ENCODE data around the gene HINT3.

DNA sequence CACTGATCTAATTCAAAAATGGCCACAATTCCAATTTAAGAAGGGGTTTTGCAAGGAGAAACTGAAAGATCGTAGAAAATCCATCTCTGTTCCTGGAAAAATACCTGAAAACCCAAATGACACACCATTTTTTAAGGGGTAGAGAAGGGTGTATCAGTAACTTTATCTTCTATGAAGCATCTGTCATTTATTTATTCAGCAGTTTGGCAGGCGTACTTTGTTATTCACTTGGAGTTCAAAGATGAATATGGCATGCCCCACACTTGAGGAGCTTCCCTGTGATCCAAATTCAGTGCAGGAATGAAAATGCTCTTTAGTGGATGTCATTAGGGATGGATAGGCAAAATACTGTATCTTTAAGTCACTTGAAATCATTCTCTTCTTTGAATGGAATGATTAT, 7.2 kb downstream of the HINT3 start:
- TF ChIP-seq, protein P1, sequence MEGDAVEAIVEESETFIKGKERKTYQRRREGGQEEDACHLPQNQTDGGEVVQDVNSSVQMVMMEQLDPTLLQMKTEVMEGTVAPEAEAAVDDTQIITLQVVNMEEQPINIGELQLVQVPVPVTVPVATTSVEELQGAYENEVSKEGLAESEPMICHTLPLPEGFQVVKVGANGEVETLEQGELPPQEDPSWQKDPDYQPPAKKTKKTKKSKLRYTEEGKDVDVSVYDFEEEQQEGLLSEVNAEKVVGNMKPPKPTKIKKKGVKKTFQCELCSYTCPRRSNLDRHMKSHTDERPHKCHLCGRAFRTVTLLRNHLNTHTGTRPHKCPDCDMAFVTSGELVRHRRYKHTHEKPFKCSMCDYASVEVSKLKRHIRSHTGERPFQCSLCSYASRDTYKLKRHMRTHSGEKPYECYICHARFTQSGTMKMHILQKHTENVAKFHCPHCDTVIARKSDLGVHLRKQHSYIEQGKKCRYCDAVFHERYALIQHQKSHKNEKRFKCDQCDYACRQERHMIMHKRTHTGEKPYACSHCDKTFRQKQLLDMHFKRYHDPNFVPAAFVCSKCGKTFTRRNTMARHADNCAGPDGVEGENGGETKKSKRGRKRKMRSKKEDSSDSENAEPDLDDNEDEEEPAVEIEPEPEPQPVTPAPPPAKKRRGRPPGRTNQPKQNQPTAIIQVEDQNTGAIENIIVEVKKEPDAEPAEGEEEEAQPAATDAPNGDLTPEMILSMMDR (IDR thresholded peaks at IDR 0.05; ENCODE audit: insufficient read depth, low read depth, low read length), result no peak
- no peak for TF ChIP-seq EZH2 (IDR thresholded peaks at IDR 0.05; ENCODE audit: insufficient read depth, low read length)

Data from astrocyte (in vitro differentiated cells and primary cell).